GM23248 (cell line): ENCODE data around the gene LCNL1. TPM values are rescaled to one million over a fixed set of nuclear protein-coding genes. Genes with fewer than 3 reads are reported as not detected.

ENCODE experiments used
- DNase-seq: peaks from one replicate; pipeline ENCODE4 v3.0.0-alpha.2; 2015
- H2AFZ ChIP-seq: fragments of 200-600 bp; sonication (generic); 2 replicates; pipeline ENCODE4 v1.6.1; 2016; ENCODE audit warnings: antibody characterized with exemption
- H3F3A ChIP-seq: fragments of 200-600 bp; sonication (generic); 2 replicates; pipeline ENCODE4 v1.6.1; 2016; ENCODE audit warnings: mild to moderate bottlenecking, antibody characterized with exemption, mixed run types; ENCODE audit not compliant: insufficient read depth
- H3K27ac ChIP-seq: fragments of 200-600 bp; sonication (generic); 2 replicates; pipeline ENCODE4 v1.5.1; 2016; ENCODE audit warnings: mild to moderate bottlenecking
- H3K27me3 ChIP-seq: fragments of 200-600 bp; sonication (generic); replicated peaks from 2 replicates; pipeline ENCODE4 v1.6.1; 2016; ENCODE audit warnings: mild to moderate bottlenecking; ENCODE audit not compliant: insufficient read depth
- H3K36me3 ChIP-seq: fragments of 200-600 bp; sonication (generic); 2 replicates; pipeline ENCODE4 v1.6.1; 2016; ENCODE audit warnings: low read depth, mild to moderate bottlenecking
- H3K4me1 ChIP-seq: fragments of 200-600 bp; sonication (generic); 2 replicates; pipeline ENCODE4 v1.6.1; 2016; ENCODE audit warnings: mild to moderate bottlenecking; ENCODE audit not compliant: insufficient read depth
- H3K4me2 ChIP-seq: fragments of 200-600 bp; sonication (generic); one replicate; pipeline ENCODE4 v1.6.1; 2016; ENCODE audit warnings: mild to moderate bottlenecking; ENCODE audit not compliant: unreplicated experiment
- H3K4me3 ChIP-seq: fragments of 200-600 bp; sonication (generic); 2 replicates; pipeline ENCODE4 v1.5.1; 2016; ENCODE audit warnings: mild to moderate bottlenecking
- H3K79me2 ChIP-seq: fragments of 200-600 bp; sonication (generic); 2 replicates; pipeline ENCODE4 v1.6.1; 2016; ENCODE audit warnings: mild to moderate bottlenecking; ENCODE audit not compliant: insufficient read depth
- H3K9ac ChIP-seq: fragments of 200-600 bp; sonication (generic); 2 replicates; pipeline ENCODE4 v1.6.1; 2016; ENCODE audit warnings: mild to moderate bottlenecking
- H3K9me2 ChIP-seq: fragments of 200-600 bp; sonication (generic); 2 replicates; pipeline ENCODE4 v1.6.1; 2016; ENCODE audit warnings: mixed run types, mild to moderate bottlenecking, moderate library complexity; ENCODE audit not compliant: insufficient read depth
- H3K9me3 ChIP-seq: fragments of 200-600 bp; sonication (generic); one replicate; pipeline ENCODE4 v1.6.1; 2017; ENCODE audit warnings: low read depth
- H4K20me1 ChIP-seq: fragments of 200-600 bp; sonication (generic); 2 replicates; pipeline ENCODE4 v1.6.0; 2016; ENCODE audit not compliant: insufficient read depth
- EZH2 ChIP-seq: fragments of 200-600 bp; sonication (generic); IDR thresholded peaks from 2 replicates; pipeline ENCODE4 v1.6.1; 2018; ENCODE audit warnings: antibody characterized with exemption, mild to moderate bottlenecking; ENCODE audit not compliant: insufficient read depth, poor library complexity, severe bottlenecking
- EZH2phosphoT487 ChIP-seq: fragments of 200-600 bp; sonication (generic); IDR thresholded peaks from 2 replicates; pipeline ENCODE4 v1.6.1; 2018; ENCODE audit warnings: antibody characterized with exemption, moderate library complexity, mild to moderate bottlenecking, low read depth; ENCODE audit not compliant: insufficient read depth
- WGBS, 2 experiments: methylation state at CpG; one replicate each; pipeline ENCODE4 v1.1.6; 2015 to 2017; ENCODE audit warnings: low lambda C conversion rate in 2 of 2, low coverage in 1 of 2; ENCODE audit errors: missing lambda C conversion rate in 2 of 2; 5-methylcytosine and 5-hydroxymethylcytosine counted together
- in situ Hi-C: fragments of 300-500 bp; cut with MboI; formaldehyde crosslinking; loops from 2 replicates; pipeline ENCODE4 v1.15.0; 2020
- polyA plus RNA-seq: library from polyadenylated mRNA; unstranded; fragments of >200 nt; fragmentation: Nextera tagmentation; extraction: Ambion mirVana; gene quantifications from 2 replicates; pipeline ENCODE4 v1.2.1, GENCODE V29; 2016
- total RNA-seq: library from RNA; depleted of rRNA; stranded (reverse); fragments of >200 nt; shearing (Covaris generic); gene quantifications from 2 replicates; pipeline ENCODE4 v1.2.3, GENCODE V29; 2014

The LCNL1 gene
- total and polyA plus RNA-seq, 2 experiments from 2014 or later, result not detected

GRCh38 chr9:137007108-137007815, 24.5 kb downstream of the LCNL1 start:
- no peaks in the 10 kb centered on the region for H3K9me2 ChIP-seq
- no peak for TF ChIP-seq EZH2phosphoT487
- TF ChIP-seq EZH2, result no peak
- no peaks in the 10 kb centered on the region for H4K20me1 ChIP-seq
- no peak overlapping the region for H3K9ac ChIP-seq
- no peak for DNase-seq
- H3K4me1 ChIP-seq, result no peaks in the 10 kb centered on the region
- in situ Hi-C loops, result no loop called here
- no peak overlapping the region for H3K27ac ChIP-seq
- H3K4me3 ChIP-seq, result no peak overlapping the region
- H3K36me3 ChIP-seq, result no peaks in the 10 kb centered on the region
- WGBS, 2 experiments, result 81 to 85% methylated on average over 27 to 30 of the region's 30 CpGs
- no peaks in the 10 kb centered on the region for H3K79me2 ChIP-seq
- no peaks in the 10 kb centered on the region for H3K27me3 ChIP-seq
- no peak overlapping the region for H3K4me2 ChIP-seq
- H2AFZ ChIP-seq, result no peak overlapping the region
- H3F3A ChIP-seq, result no peaks in the 10 kb centered on the region
- no peaks in the 10 kb centered on the region for H3K9me3 ChIP-seq

GRCh38 chr9:137007816-137008270, 25.1 kb downstream of the LCNL1 start:
- Histone ChIP-seq H3F3A (no peaks in the 10 kb centered on the region), H3K9ac (no peak overlapping the region), H3K27ac (no peak overlapping the region), H3K4me1 (no peaks in the 10 kb centered on the region), H2AFZ (no peak overlapping the region), H3K36me3 (no peaks in the 10 kb centered on the region), H3K9me2 (no peaks in the 10 kb centered on the region), H3K79me2 (no peaks in the 10 kb centered on the region), H4K20me1 (no peaks in the 10 kb centered on the region), H3K4me3 (no peak overlapping the region), H3K9me3 (no peaks in the 10 kb centered on the region), H3K4me2 (no peak overlapping the region), H3K27me3 (no peaks in the 10 kb centered on the region)
- in situ Hi-C loops, result no loop called here
- WGBS, 2 experiments, result 84 to 86% methylated on average over 8 to 13 of the region's 13 CpGs
- DNase-seq, result no peak
- TF ChIP-seq EZH2phosphoT487, result no peak
- TF ChIP-seq EZH2, result no peak

GRCh38 chr9:137008312-137008711, 25.5 kb downstream of the LCNL1 start:
- H3K9ac ChIP-seq, result no peak overlapping the region
- H3K9me2 ChIP-seq, result no peaks in the 10 kb centered on the region
- H3K4me1 ChIP-seq, result no peaks in the 10 kb centered on the region
- TF ChIP-seq EZH2phosphoT487 (no peak), EZH2 (no peak)
- no peaks in the 10 kb centered on the region for H3K27me3 ChIP-seq
- H2AFZ ChIP-seq, result no peak overlapping the region
- H3K4me3 ChIP-seq, result no peak overlapping the region
- no peak overlapping the region for H3K4me2 ChIP-seq
- in situ Hi-C loops, result no loop called here
- WGBS, 2 experiments, result 74 to 78% methylated on average over 16 to 22 of the region's 22 CpGs
- H3K9me3 ChIP-seq, result no peaks in the 10 kb centered on the region
- no peaks in the 10 kb centered on the region for H4K20me1 ChIP-seq
- H3K27ac ChIP-seq, result no peak overlapping the region
- no peaks in the 10 kb centered on the region for H3K79me2 ChIP-seq
- no peaks in the 10 kb centered on the region for H3K36me3 ChIP-seq
- no peaks in the 10 kb centered on the region for H3F3A ChIP-seq
- DNase-seq, result no peak

- Histone ChIP-seq H3K27ac (no peak overlapping the region), H3K79me2 (no peaks in the 10 kb centered on the region), H3K4me2 (no peak overlapping the region)
Measured at GRCh38 chr9:137009217-137009616, 26.4 kb downstream of the LCNL1 start.

More at GRCh38 chr9:137009217-137009616, 26.4 kb downstream of the LCNL1 start:
- H2AFZ ChIP-seq, result no peak overlapping the region
- 92 to 95% methylated on average over 8 to 18 of the region's 18 CpGs for WGBS, 2 experiments
- no peak for DNase-seq
- H3K9me3 ChIP-seq, result no peaks in the 10 kb centered on the region
- no peak overlapping the region for H3K9ac ChIP-seq
- in situ Hi-C loops, result no loop called here
- no peaks in the 10 kb centered on the region for H3K4me1 ChIP-seq
- H3K9me2 ChIP-seq, result no peaks in the 10 kb centered on the region
- no peaks in the 10 kb centered on the region for H3K36me3 ChIP-seq
- TF ChIP-seq EZH2phosphoT487, result no peak
- TF ChIP-seq EZH2, result no peak
- H4K20me1 ChIP-seq, result no peaks in the 10 kb centered on the region
- H3K4me3 ChIP-seq, result no peak overlapping the region
- H3F3A ChIP-seq, result no peaks in the 10 kb centered on the region
- no peaks in the 10 kb centered on the region for H3K27me3 ChIP-seq
